Aorta (tissue), 5 donors: ENCODE measurements around the gene KATNIP. TPM values are rescaled to one million over a fixed set of nuclear protein-coding genes. Genes with fewer than 3 reads are reported as not detected.

Experiments
- ATAC-seq: fragments of 200-7000 bp; cut with Tn5 transposase; one replicate; pipeline ENCODE4 v1.9.1; 2022; ENCODE audit warnings: moderate library complexity; ENCODE audit not compliant: low FRiP score
- DNase-seq, 2 donors: peaks; one replicate each; pipeline ENCODE4 v3.0.0-alpha.2; 2020
- H3K27ac ChIP-seq, 2 donors: one replicate each; pipeline ENCODE4 v1.5.1; 2013; ENCODE audit warnings: low read length in 2 of 2, mild to moderate bottlenecking in 2 of 2, moderate library complexity in 2 of 2, control low read depth in 1 of 2, inconsistent platforms in 1 of 2, low read depth in 1 of 2
- H3K27me3 ChIP-seq, 2 donors: one replicate each; pipeline ENCODE4 v1.6.1; 2013; ENCODE audit warnings: control low read depth in 1 of 2, low read length in 1 of 2, mild to moderate bottlenecking in 1 of 2, moderate library complexity in 1 of 2; ENCODE audit not compliant: insufficient read depth in 2 of 2, control insufficient read depth in 1 of 2
- H3K36me3 ChIP-seq, 2 donors: one replicate each; pipeline ENCODE4 v1.6.1; 2013; ENCODE audit warnings: control low read depth in 1 of 2, low read length in 1 of 2, mild to moderate bottlenecking in 1 of 2; ENCODE audit not compliant: insufficient read depth in 2 of 2, control insufficient read depth in 1 of 2
- H3K4me1 ChIP-seq, 2 donors: one replicate each; pipeline ENCODE4 v1.6.1; 2013; ENCODE audit warnings: low read length in 2 of 2, control low read depth in 1 of 2, mild to moderate bottlenecking in 1 of 2, moderate library complexity in 1 of 2; ENCODE audit not compliant: insufficient read depth in 2 of 2, control insufficient read depth in 1 of 2
- H3K4me3 ChIP-seq, 2 donors: one replicate each; pipeline ENCODE4 v1.5.1; 2013; ENCODE audit warnings: low read length in 2 of 2, control low read depth in 1 of 2, mild to moderate bottlenecking in 1 of 2
- H3K9me3 ChIP-seq: one replicate; pipeline ENCODE4 v1.6.1; 2013; ENCODE audit warnings: mild to moderate bottlenecking, low read length; ENCODE audit not compliant: control insufficient read depth
- WGBS, 2 donors: extraction: QIAGEN DNeasy Blood & Tissue Kit; methylation state at CpG; one replicate each; pipeline ENCODE4 v1.1.7; 2013; 5-methylcytosine and 5-hydroxymethylcytosine counted together
- intact Hi-C, 2 donors: fragments of 100-400 bp; cut with DNase I; formaldehyde crosslinking; loops; one replicate each; pipeline versions ENCODE4 v1.14.2 to v1.15.0; 2022
- polyA plus RNA-seq, 2 donors: library from polyadenylated mRNA; stranded (reverse); fragments of 200-250 nt; gene quantifications; one replicate each; pipeline ENCODE4 v1.2.3, GENCODE V29; 2013
- total RNA-seq, 2 donors: library from RNA; stranded (reverse); fragmentation: NEBNext Ultra II Directional; extraction: Animal tissue kit (Norgen Biotek cat#: 25700); gene quantifications; one replicate each; pipeline ENCODE4 v1.2.1, GENCODE V29; 2021
- donor health status: healthy with polysubstance abuse.
- donor health status: Bipolar disorder and iron deficiency.
- donor health status: DM: no; HTN: no; CAD: no.
- donor health status: DM: no; HTN: no; CAD: no.
- donor health status: DM: yes; HTN: yes; CAD: no.

KATNIP gene
- total and polyA plus RNA-seq, 4 donors = 0.88 to 29.4 (median 14.2) TPM

DNA sequence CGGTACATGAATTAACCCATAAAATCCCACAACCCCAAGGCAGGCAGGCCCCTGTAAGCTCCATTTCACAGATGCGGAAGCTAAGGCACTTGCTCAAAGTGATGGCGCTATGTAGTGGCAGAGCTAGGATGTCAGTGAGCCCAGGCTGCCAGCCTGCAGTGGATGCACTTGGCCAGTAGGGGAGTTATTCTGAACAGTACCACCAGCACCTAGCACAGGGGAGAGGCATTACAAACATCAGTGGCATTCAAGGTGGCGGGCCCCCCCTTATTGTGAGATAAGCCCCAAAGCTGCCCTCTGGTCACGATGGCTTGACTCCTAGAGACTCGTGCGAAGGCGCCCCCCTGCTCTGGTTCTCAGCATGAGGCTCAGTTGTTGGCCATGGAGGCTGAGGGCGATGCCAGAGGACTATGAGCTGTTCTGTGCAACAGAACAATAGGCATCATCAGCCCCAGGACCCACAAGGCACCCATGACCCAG, 34.0 kb upstream of the KATNIP start:
- WGBS, 2 donors = 86 to 89% methylated on average over 9 of the region's 9 CpGs
- H3K4me3 ChIP-seq = no peak overlapping the region
- H3K4me1 ChIP-seq = no peaks in the 10 kb centered on the region
- peak in 1 of 2 donors; percentile 55 for DNase-seq
- intact Hi-C loops = no loop called here
- H3K36me3 ChIP-seq = peaks cover 3 to 6% of the 10 kb centered on the region in 2 donors
- H3K27ac ChIP-seq = no peak overlapping the region
- no peaks in the 10 kb centered on the region for H3K9me3 ChIP-seq
- no peaks in the 10 kb centered on the region for H3K27me3 ChIP-seq
- ATAC-seq = no peak

DNA sequence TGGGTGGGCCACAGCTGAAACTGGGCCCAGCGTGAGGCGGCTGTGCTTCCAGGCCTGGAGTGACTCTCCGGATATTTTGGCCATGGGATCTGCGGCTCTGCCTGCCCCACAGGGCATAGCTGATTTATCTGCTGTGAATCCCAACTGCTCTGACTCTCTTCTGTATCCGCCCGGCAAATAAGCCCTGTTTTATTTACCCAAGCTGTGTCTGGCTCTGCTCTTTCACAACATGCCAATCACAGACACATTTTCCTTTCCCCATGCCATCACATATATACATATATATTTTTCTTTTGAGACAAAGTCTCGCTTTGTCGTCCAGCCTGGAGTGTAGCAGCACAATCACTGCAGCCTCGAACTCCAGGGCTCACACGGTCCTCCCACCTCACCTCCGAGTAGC, 33.6 kb upstream of the KATNIP start:
- Histone ChIP-seq H3K4me3 (no peak overlapping the region), H3K9me3 (no peaks in the 10 kb centered on the region), H3K36me3 (peaks cover 3 to 4% of the 10 kb centered on the region in 2 donors), H3K27me3 (no peaks in the 10 kb centered on the region), H3K27ac (no peak overlapping the region), H3K4me1 (no peaks in the 10 kb centered on the region)
- intact Hi-C loops = no loop called here
- no peak for ATAC-seq
- no peak for DNase-seq
- 87 to 88% methylated on average over 11 of the region's 11 CpGs for WGBS, 2 donors

DNA sequence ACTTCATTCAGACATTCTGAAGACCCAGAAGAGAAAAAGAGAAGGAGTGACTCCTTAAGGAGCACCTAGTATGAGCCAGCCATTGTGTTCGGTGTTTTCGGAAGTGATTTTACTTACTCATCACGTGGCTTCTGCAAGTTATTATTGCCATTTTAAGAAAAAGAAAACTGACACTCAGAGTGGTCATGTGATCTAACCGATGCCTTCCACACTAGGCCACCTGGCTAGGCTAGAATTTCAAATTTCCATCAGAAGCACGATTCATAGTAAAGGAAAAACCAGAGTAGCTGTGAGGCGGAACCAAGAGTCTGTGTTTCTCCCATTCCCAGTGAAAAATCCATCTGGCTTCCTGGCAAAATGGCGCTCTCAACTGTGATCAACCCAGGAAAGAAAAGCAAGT, 32.3 kb upstream of the KATNIP start:
- Histone ChIP-seq H3K27ac (no peak overlapping the region), H3K4me3 (no peak overlapping the region), H3K36me3 (peaks cover 3 to 4% of the 10 kb centered on the region in 2 donors), H3K9me3 (no peaks in the 10 kb centered on the region), H3K27me3 (no peaks in the 10 kb centered on the region), H3K4me1 (no peaks in the 10 kb centered on the region)
- 95 to 96% methylated on average over 7 of the region's 7 CpGs for WGBS, 2 donors
- DNase-seq (no peak), ATAC-seq (no peak)
- intact Hi-C loops = no loop called here

DNA sequence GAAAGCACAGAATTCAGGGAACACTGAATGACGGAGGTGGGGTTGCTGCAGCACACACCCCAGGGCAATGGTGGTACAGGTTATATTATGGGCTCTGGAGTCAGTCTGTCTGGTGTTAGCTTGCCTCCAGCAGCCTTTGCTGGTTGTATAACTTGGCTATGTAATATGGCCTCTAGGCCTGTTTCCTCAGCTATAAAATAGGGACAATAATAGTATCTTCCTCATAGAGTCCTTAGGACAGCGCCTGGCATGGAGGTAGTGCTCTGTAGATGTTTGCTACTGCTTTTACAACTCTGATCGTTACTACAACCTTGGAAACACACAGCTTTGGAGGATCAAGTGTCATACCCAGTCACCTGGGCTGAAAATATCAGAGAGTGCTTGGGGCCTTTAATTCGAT, 31.7 kb upstream of the KATNIP start:
- H3K36me3 ChIP-seq = peaks cover 3 to 4% of the 10 kb centered on the region in 2 donors
- H3K4me1 ChIP-seq = no peaks in the 10 kb centered on the region
- intact Hi-C loops = no loop called here
- DNase-seq = no peak
- H3K9me3 ChIP-seq = no peaks in the 10 kb centered on the region
- H3K27me3 ChIP-seq = no peaks in the 10 kb centered on the region
- ATAC-seq = no peak
- no peak overlapping the region for H3K4me3 ChIP-seq
- 91 to 98% methylated on average over 4 of the region's 4 CpGs for WGBS, 2 donors
- no peak overlapping the region for H3K27ac ChIP-seq

DNA sequence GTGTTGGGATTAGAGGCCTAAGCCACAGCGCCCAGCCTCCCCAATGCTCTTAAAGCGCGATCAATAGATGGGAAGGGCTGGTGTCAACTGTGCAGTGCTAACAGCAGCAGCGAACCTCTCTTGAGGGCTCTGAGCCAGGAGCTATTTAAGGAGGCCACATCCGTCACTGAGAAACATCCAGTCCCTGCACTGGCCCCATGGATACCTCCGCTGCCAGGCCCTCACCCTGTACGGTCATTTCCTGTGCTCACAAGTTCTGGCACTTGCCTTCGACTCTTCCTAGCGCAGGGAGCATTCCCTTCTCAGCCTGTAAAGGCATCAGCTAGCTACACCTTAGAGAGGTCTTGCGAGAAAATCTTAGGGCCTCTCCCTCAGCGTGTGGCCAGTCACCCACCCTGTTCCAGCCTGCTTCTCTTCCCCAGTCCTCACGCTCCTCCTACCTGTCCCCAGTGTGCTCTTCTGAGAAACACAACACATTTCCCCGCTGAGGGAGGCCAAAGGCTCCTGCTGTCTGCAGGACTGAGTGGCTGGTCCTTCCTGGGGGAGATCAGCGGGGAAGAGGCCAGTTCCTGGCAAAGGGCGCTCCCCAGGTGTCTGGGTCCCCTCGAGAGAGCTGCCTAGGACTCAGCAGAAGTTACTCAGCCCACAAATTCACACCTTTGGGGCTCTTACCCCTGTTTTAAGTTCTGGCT, 28.8 kb upstream of the KATNIP start:
- Histone ChIP-seq H3K9me3 (no peaks in the 10 kb centered on the region), H3K36me3 (peaks cover 3 to 6% of the 10 kb centered on the region in 2 donors)
- WGBS, 2 donors = 33 to 40% methylated on average over 16 of the region's 16 CpGs

DNA sequence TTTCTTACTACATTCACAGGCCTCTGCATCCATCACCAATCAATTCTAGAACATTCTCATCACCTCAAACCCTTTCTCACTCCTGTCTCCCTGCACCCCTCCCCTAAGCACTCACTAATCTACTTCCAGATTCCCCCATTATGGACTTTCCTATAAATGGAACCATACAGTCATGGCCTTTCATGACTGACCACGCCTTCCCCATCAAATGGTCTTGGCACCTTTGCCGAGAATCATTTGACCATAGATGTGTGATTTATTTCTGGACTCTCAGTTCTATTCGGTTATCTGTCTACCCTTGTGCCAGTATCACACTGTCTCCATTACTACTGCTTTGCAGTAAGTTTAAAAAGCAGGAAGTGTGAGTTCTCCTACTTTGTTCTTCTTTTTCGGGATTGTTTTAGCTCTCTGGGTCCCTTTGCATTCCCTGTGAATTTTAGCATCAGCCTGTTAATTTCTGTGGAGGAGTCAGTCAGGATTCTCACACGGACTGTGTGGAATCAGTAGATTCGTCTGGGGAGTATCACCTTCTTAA, 27.7 kb upstream of the KATNIP start:
- no peaks in the 10 kb centered on the region for H3K9me3 ChIP-seq
- H3K4me1 ChIP-seq = no peaks in the 10 kb centered on the region
- no peak overlapping the region for H3K4me3 ChIP-seq
- 75 to 78% methylated on average over 6 of the region's 6 CpGs for WGBS, 2 donors
- intact Hi-C loops = no loop called here
- DNase-seq = no peak
- H3K36me3 ChIP-seq = peaks cover 7 to 8% of the 10 kb centered on the region in 2 donors
- H3K27ac ChIP-seq = no peak overlapping the region
- no peaks in the 10 kb centered on the region for H3K27me3 ChIP-seq
- no peak for ATAC-seq

More for the DNA sequence above, 28.8 kb upstream of the KATNIP start:
- H3K27me3 ChIP-seq = no peaks in the 10 kb centered on the region
- H3K4me1 ChIP-seq = no peaks in the 10 kb centered on the region
- DNase-seq (peak; percentile 75 to 83), ATAC-seq (peak; percentile 79)
- intact Hi-C loops = no loop called here
- peak overlapping the region in 1 of 2 donors; percentile 31 for H3K27ac ChIP-seq
- H3K4me3 ChIP-seq = no peak overlapping the region

DNA sequence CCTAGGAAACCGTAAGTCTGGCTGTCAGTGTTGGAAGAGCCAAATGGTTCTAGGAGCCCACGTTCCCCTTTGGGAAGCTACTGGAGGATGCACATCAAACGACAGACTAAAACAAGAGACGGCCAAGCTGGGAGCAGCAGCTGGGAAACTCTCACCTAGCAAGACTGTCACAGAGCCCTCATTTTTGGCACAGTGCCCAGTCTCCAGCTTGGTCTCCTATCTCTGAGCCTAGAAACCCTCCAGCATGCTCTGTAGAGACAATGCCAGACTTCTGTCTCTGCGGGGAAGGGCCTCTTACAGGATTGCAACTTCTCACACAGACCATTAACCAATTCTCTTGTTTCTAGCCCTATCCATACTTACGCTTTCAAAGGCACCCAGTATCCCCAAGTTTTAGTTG, 23.8 kb upstream of the KATNIP start:
- DNase-seq = no peak
- ATAC-seq = no peak
- Histone ChIP-seq H3K36me3 (peaks cover 4 to 8% of the 10 kb centered on the region in 2 donors), H3K9me3 (no peaks in the 10 kb centered on the region), H3K27me3 (no peaks in the 10 kb centered on the region), H3K4me3 (no peak overlapping the region), H3K4me1 (no peaks in the 10 kb centered on the region), H3K27ac (no peak overlapping the region)
- intact Hi-C loops = no loop called here
- WGBS, 2 donors = 90 to 93% methylated on average over 6 of the region's 6 CpGs

DNA sequence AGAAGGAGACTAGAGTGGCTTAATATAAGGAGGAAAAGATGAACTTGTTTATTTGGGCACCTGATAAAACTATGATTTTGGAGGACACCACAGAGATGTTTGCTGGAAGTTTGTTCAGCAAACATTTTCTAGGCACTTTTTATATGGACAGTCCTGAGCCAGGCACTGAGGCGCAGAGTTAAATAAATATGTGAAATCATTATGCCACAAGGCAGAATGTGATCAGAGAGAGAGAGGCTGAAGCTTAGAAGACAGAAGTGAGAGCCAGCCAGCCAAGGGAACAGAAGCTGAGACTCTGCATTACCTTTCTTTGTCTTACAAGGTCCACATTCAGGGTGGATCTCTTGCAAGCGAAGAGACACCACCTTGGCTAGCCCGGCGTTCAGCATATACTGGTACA, 21.6 kb upstream of the KATNIP start:
- H3K27ac ChIP-seq = no peak overlapping the region
- DNase-seq (peak in 1 of 2 donors; percentile 3), ATAC-seq (no peak)
- H3K4me3 ChIP-seq = no peak overlapping the region
- peaks cover 4 to 8% of the 10 kb centered on the region in 2 donors for H3K36me3 ChIP-seq
- 98% methylated on average over 4 of the region's 4 CpGs for WGBS, 2 donors
- no peaks in the 10 kb centered on the region for H3K9me3 ChIP-seq
- H3K27me3 ChIP-seq = no peaks in the 10 kb centered on the region
- intact Hi-C loops = no loop called here
- no peaks in the 10 kb centered on the region for H3K4me1 ChIP-seq

DNA sequence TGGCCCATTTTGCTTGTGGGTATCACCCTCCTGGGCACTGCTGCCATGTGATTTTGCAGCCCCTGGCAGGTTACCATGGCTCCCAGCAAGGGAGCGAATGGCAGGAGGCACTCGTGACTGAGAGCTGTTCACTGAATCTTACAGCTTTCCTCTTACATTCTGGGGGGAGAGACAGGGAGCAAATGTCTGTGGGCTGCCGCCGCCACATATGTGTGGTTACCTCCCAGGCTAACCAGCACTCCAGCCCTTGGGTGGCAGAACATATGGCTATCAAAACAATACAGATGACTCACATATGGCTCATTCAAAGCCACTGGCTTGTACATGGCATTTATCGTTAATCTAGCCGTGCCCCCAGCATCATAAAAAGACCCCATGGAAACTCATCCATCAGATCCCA, 20.0 kb upstream of the KATNIP start:
- Histone ChIP-seq H3K4me1 (no peaks in the 10 kb centered on the region), H3K4me3 (no peak overlapping the region), H3K36me3 (peaks cover 4 to 8% of the 10 kb centered on the region in 2 donors), H3K27me3 (no peaks in the 10 kb centered on the region), H3K27ac (no peak overlapping the region), H3K9me3 (no peaks in the 10 kb centered on the region)
- ATAC-seq = no peak
- 69 to 80% methylated on average over 6 of the region's 6 CpGs for WGBS, 2 donors
- peak in 1 of 2 donors; percentile 33 for DNase-seq
- intact Hi-C loops = no loop called here
